ENCODE data around the gene WWC1.

WWC1 gene

DNA sequence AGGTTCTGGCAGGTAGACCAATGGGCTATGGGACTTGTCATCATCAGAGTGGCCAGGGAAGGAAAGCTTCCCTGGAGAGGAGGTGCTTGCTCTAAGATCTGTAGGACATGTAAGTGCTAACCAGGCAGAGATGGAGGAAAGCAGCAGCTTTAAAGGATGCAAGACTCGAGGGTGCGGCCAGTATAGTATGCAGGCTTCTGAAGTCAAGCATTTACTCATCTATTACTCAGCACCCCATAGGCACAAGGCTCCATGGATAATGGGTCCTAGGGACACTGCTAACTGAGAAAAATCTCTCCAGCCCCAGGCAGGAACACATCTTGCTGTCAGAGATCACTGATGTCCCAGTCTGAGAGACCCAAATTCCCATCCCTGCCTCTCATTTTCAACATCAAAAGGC is 49.7 kb downstream of the WWC1 start:
- DNase-seq (ENCODE audit: low spot score), result no peak
- Mint-ChIP-seq H3K36me3 (ENCODE audit: low read depth) (no peaks in the 10 kb centered on the region), H3K27me3 (ENCODE audit: low read depth) (peaks cover 8% of the 10 kb centered on the region), H3K4me3 (no peak overlapping the region), H3K9me3 (no peaks in the 10 kb centered on the region), H3K4me1 (ENCODE audit: low read depth) (no peaks in the 10 kb centered on the region), H3K27ac (no peak overlapping the region)

DNA sequence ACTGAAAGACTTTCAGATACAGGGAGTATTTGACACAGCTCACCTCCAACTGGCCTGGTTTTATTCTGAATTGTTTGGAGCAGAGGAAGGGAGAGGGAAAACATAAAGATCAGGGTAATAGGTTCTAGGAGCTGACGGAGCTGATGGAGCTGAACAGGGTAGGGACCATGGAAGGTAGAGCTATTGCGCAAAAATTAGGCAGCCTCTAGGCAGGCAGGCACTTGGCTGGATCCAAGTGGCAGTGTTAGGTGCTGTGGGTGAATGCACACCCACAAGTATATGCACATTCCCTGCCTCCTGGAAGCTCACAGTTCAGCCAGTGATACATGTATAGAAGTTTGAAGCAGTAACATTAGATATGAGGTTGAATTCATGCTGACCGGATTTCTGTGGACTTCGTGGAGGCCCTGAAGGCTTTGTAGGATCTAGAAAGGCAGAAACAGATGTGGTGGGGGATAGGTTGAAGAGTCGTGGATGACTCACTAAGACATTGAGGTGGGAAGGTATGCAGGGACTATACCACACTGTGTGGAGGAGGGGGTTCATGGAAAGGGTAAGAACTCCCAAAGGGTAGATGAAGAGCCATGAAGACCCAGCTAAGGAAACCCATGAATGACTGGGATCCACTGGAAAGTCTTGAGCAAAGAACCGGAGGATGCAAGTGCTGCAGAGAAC is 50.8 kb downstream of the WWC1 start:
- Mint-ChIP-seq H3K4me1 (ENCODE audit: low read depth) (no peaks in the 10 kb centered on the region), H3K4me3 (no peak overlapping the region), H3K27ac (no peak overlapping the region), H3K9me3 (no peaks in the 10 kb centered on the region), H3K36me3 (ENCODE audit: low read depth) (no peaks in the 10 kb centered on the region), H3K27me3 (ENCODE audit: low read depth) (peaks cover 8% of the 10 kb centered on the region)
- DNase-seq (ENCODE audit: low spot score), result no peak

DNA sequence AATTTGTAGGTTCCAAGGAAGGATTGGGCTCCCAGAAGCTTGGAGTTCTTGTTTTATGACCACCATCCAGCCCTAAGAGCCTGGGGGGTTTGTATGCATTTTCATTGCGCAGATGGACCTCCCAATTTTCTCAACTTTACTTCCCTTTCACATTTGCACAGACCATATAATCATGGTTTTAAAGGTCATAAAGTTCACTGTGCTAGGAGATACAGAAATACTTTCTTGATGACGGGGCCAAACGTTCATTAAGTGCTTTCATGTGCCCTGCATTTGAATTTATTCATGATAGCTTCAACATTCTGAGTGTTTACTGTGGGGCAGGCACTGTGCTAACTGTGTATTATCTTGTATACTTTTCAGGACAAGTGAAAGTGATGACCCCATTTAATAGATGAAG is 51.5 kb downstream of the WWC1 start:
- no peaks in the 10 kb centered on the region for H3K4me1 Mint-ChIP-seq (ENCODE audit: low read depth)
- no peak overlapping the region for H3K27ac Mint-ChIP-seq
- H3K9me3 Mint-ChIP-seq, result no peaks in the 10 kb centered on the region
- peaks cover 6% of the 10 kb centered on the region for H3K27me3 Mint-ChIP-seq (ENCODE audit: low read depth)
- no peaks in the 10 kb centered on the region for H3K36me3 Mint-ChIP-seq (ENCODE audit: low read depth)
- H3K4me3 Mint-ChIP-seq, result no peak overlapping the region
- no peak for DNase-seq (ENCODE audit: low spot score)

DNA sequence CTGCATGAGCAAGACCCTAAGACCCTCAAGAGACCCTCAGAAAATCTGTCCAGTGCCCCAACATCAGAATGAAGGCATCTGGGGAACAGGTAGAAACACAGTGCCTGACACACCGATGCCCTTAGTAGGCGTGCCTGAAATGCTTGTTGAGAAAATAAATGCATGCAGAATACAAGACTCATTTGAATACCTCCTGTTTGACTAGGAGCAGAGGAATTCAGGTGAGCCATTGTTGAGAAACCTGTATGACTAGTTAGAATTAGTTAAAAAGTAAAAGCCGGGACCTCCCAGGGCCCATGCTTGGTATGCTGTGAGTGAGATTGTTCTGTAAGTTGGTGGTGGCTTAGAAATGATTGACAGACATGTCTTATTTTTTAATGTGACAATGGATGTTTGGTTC is 55.0 kb downstream of the WWC1 start:
- peaks cover 3% of the 10 kb centered on the region for H3K27me3 Mint-ChIP-seq (ENCODE audit: low read depth)
- no peaks in the 10 kb centered on the region for H3K9me3 Mint-ChIP-seq
- H3K4me3 Mint-ChIP-seq, result no peak overlapping the region
- DNase-seq (ENCODE audit: low spot score), result no peak
- H3K36me3 Mint-ChIP-seq (ENCODE audit: low read depth), result no peaks in the 10 kb centered on the region
- H3K27ac Mint-ChIP-seq, result no peak overlapping the region
- H3K4me1 Mint-ChIP-seq (ENCODE audit: low read depth), result no peaks in the 10 kb centered on the region

DNA sequence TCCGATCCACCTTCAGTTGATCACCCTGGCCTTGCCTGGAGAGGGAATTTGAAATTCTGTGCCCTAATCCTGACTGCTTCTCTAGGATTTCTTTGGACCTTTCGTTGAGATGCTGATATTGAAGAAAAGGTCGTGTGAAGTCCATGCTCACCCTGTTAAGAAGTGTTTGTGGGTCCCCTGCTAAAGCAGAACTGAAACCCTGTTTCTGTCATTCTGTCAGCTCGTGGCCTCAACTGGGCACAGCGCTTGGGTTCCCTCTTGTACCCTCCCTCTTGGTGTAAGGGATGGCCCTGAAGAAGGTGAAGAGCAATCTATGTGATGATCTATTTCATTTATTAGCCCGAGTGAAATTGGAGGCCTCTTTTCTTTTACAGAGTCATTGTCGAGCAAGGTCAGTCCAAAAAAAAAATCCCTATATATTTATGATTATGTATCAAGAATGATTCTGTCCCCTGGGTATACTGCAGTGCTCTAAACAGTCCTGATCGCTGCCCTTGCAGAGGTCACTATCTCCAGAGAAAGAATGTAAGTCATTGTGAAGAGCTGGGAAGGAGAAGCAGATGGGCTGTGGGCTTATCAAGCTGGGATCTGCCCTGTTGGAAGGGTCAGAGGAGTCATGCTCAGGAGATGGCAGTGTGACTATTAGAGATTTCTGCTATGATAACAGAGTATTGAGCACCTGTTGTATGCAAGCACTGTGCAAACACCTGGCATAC is 56.1 kb downstream of the WWC1 start:
- H3K4me1 Mint-ChIP-seq (ENCODE audit: low read depth), result no peaks in the 10 kb centered on the region
- H3K4me3 Mint-ChIP-seq, result no peak overlapping the region
- no peak for DNase-seq (ENCODE audit: low spot score)
- no peaks in the 10 kb centered on the region for H3K9me3 Mint-ChIP-seq
- no peak overlapping the region for H3K27ac Mint-ChIP-seq
- peaks cover 3% of the 10 kb centered on the region for H3K27me3 Mint-ChIP-seq (ENCODE audit: low read depth)
- no peaks in the 10 kb centered on the region for H3K36me3 Mint-ChIP-seq (ENCODE audit: low read depth)

DNA sequence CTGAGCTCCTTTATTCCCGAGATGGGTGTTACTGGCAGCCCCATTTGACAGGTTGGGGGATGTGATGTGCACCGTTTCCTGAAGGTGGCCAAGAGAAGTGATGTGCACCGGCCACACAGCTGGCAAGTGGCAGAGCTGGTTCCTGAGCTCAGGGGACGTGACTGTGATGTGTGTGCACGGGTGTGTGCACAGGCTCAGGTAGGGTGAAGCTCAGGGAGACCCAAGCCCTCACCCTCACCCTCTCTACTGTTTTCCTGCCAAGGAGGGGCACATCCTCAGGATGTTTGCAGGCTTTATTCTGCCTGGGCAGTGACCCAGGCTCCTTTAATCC is 56.6 kb downstream of the WWC1 start:
- Mint-ChIP-seq H3K9me3 (no peaks in the 10 kb centered on the region), H3K27me3 (ENCODE audit: low read depth) (peaks cover 3% of the 10 kb centered on the region), H3K4me3 (no peak overlapping the region), H3K27ac (no peak overlapping the region), H3K36me3 (ENCODE audit: low read depth) (no peaks in the 10 kb centered on the region), H3K4me1 (ENCODE audit: low read depth) (no peaks in the 10 kb centered on the region)
- DNase-seq (ENCODE audit: low spot score), result no peak

DNA sequence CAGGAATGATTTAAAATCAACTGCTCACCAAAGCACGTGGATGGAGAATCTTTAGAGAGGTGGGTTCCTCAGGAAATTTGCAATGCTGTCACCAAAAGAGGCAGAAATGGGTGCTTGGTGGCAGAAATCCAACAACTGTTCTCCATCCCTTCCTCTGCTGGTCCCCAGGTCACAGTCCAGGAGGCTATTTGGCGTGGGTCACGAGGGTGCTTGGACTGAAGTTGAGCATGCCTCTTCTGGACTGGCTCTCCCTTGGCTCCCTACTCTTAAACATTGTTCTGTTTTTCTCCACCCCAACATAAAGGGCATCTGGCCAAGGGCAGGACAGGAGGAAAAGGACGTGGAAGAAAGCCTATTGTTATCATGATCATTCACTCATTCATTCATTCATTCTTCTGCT is 58.9 kb downstream of the WWC1 start:
- DNase-seq (ENCODE audit: low spot score), result no peak
- H3K9me3 Mint-ChIP-seq, result no peaks in the 10 kb centered on the region
- H3K4me3 Mint-ChIP-seq, result no peak overlapping the region
- no peak overlapping the region for H3K27ac Mint-ChIP-seq
- H3K4me1 Mint-ChIP-seq (ENCODE audit: low read depth), result no peaks in the 10 kb centered on the region
- no peaks in the 10 kb centered on the region for H3K36me3 Mint-ChIP-seq (ENCODE audit: low read depth)
- H3K27me3 Mint-ChIP-seq (ENCODE audit: low read depth), result no peaks in the 10 kb centered on the region

DNA sequence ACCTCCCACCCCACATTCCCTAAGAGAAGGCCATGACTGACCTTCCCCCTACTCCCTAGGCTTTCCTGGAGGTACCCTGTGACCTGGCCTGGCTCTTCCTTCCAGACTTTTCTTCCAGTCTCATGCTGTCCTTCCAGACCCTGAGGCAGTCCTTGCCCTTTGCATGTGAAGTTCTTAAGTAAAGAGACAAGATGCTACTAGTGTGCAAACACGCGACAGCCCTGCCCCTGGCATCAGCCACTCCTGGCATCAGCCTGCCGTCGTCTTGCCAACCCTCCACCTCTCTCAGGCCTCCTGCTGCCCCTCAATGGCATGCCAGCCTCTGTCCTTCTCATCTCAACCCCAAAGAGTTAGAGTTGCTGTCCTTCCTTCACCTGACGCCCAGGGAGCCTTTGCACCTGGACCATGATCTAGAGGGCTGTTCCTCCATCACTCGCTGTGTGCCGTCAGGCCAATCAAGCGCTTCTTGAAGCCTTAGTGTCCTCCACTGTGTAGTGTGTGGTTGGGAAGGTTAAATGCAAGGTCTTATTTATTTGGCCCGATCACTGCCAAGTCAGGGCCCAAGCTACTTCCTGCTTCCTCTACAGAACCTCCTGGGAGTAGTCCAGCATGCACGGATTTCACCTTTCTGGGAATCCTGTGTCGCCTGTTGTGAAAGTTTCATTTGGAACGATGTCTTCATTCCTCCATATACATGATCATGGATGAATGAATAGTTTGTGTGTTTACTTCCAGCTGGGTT is 61.9 kb downstream of the WWC1 start:
- no peaks in the 10 kb centered on the region for H3K36me3 Mint-ChIP-seq (ENCODE audit: low read depth)
- no peaks in the 10 kb centered on the region for H3K9me3 Mint-ChIP-seq
- no peak overlapping the region for H3K4me3 Mint-ChIP-seq
- no peak for DNase-seq (ENCODE audit: low spot score)
- H3K27me3 Mint-ChIP-seq (ENCODE audit: low read depth), result no peaks in the 10 kb centered on the region
- H3K4me1 Mint-ChIP-seq (ENCODE audit: low read depth), result no peaks in the 10 kb centered on the region
- no peak overlapping the region for H3K27ac Mint-ChIP-seq

DNA sequence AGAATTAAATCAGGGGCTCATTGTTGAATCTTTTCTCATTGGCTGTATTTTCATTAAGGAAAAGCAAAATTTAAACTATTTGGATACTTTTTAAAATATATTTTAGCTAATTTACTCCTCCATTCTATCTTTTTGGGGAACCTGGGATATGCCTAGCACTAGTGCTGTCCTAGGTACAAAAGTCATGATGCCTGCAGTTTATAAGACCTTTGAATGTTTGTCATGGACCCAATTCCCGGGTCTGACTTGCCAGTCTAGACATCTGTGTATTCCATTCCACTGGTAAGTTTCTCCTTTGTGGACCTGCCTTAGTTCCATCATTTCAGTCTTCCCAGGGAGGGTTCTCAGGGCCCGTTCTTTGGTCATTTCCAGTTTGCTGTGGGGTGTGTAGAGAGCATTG is 63.0 kb downstream of the WWC1 start:
- Mint-ChIP-seq H3K27me3 (ENCODE audit: low read depth) (no peaks in the 10 kb centered on the region), H3K9me3 (no peaks in the 10 kb centered on the region), H3K4me3 (no peak overlapping the region), H3K36me3 (ENCODE audit: low read depth) (no peaks in the 10 kb centered on the region), H3K4me1 (ENCODE audit: low read depth) (no peaks in the 10 kb centered on the region), H3K27ac (no peak overlapping the region)
- DNase-seq (ENCODE audit: low spot score), result no peak

DNA sequence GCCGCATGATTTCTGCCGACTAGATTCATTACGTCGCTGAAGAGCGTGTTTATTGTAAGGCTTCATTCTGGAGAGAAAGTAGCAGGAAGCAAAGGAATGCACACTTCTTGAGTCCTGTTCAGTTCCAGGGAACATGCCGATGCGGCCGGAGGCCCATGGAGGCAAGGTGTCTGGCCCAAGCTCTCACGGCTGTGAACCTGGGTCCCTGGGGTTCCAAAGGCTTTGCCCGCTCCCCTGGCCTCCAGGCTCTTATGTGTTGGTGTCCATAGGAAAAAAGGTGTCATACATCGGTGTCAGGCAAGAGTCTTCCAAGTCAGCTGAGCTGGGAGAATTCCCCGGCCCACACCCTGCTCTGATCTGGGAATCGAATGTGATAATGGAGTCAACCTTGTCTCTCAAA is 64.7 kb downstream of the WWC1 start:
- Mint-ChIP-seq H3K4me1 (ENCODE audit: low read depth) (no peaks in the 10 kb centered on the region), H3K36me3 (ENCODE audit: low read depth) (no peaks in the 10 kb centered on the region), H3K27me3 (ENCODE audit: low read depth) (no peaks in the 10 kb centered on the region)

DNA sequence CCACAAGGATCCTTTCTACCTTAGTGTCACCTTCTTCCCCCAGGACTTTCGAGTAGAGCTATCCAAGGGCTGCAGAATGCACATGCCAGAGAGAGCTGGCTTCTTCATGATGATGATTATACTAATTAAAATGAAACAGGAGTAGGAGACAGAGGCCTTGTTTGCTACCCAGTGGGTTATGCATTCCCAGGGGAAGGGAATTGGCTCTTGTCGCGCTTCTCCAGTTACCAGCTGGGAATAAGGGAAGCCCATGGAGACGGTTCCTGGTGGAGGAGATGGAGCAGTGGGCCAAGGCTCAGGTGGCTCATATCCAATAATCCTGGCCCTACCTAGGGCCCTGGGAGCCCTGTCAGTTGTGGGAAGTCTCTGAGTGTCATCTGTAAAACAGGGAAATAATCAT is 65.1 kb downstream of the WWC1 start:
- Mint-ChIP-seq H3K4me3 (no peak overlapping the region), H3K9me3 (no peaks in the 10 kb centered on the region), H3K27ac (no peak overlapping the region), H3K36me3 (ENCODE audit: low read depth) (no peaks in the 10 kb centered on the region), H3K27me3 (ENCODE audit: low read depth) (no peaks in the 10 kb centered on the region), H3K4me1 (ENCODE audit: low read depth) (no peaks in the 10 kb centered on the region)
- DNase-seq (ENCODE audit: low spot score), result no peak

More for the DNA sequence above, 64.7 kb downstream of the WWC1 start:
- Mint-ChIP-seq H3K4me3 (no peak overlapping the region), H3K27ac (no peak overlapping the region), H3K9me3 (no peaks in the 10 kb centered on the region)
- no peak for DNase-seq (ENCODE audit: low spot score)

DNA sequence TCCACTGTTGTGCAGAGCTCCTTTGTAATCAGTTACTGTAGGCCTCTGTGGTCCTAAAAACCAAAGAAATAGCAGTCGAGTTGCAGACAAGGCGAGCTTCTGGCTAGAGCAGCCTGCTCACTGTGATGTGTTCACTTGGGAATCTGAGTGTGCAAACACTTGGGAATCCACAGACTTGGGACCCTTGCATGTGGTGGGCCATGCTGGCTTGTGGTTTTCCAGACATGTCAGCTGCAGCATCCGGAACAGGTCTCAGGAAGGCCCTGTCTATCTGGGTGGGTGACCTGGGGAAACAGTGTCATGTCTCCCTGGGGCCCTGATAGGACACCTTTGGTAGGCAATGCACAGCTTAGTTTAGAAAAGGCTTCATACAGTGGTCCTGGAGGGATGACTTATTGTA is 66.4 kb downstream of the WWC1 start:
- Mint-ChIP-seq H3K4me1 (ENCODE audit: low read depth) (no peaks in the 10 kb centered on the region), H3K27ac (no peak overlapping the region), H3K4me3 (no peak overlapping the region), H3K36me3 (ENCODE audit: low read depth) (no peaks in the 10 kb centered on the region), H3K9me3 (no peaks in the 10 kb centered on the region), H3K27me3 (ENCODE audit: low read depth) (peaks cover 3% of the 10 kb centered on the region)
- no peak for DNase-seq (ENCODE audit: low spot score)

DNA sequence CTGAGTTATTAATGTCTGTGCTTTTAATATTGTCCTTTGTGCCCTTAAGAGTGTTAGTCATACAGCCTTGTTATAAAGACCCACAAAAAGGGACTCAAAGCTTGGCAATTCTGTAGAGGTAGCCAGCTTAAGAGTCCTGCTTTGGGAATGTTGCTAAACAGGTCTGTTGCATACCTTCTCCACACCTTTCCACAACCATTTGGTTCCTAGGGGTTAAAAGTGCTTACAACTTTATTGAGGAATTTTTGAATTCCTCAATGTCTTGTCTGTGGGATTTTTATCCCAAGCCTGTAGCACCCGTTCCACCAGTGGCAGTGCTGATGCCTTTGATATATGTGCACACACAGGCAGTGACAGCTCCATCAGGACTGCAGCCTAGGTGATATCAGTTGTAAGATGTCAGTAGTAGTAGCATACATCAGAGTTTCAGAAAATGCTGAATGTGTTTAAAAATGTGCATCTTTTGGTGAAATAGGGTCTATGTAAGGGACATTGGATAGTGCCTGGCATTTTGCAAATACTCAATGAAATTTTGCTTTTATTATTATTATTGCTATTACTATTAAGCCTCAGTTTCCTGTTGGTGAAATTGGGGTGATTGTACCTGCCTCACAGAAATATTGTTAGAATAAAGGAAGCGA is 68.5 kb downstream of the WWC1 start:
- no peak overlapping the region for H3K4me3 Mint-ChIP-seq
- no peaks in the 10 kb centered on the region for H3K9me3 Mint-ChIP-seq

More for the DNA sequence above, 68.5 kb downstream of the WWC1 start:
- H3K36me3 Mint-ChIP-seq (ENCODE audit: low read depth), result no peaks in the 10 kb centered on the region
- H3K27ac Mint-ChIP-seq, result no peak overlapping the region
- no peak for DNase-seq (ENCODE audit: low spot score)
- peaks cover 3% of the 10 kb centered on the region for H3K27me3 Mint-ChIP-seq (ENCODE audit: low read depth)
- no peaks in the 10 kb centered on the region for H3K4me1 Mint-ChIP-seq (ENCODE audit: low read depth)

Data from T-helper 2 cell treated with Interferon-gamma antibody and Interleukin-4, amounts not matched to agents 5 μg/mL and 100 μg/mL, for 36 hours (primary cell).